Measurements from ENCODE around the gene SLC11A1. TPM values are rescaled to one million over a fixed set of nuclear protein-coding genes. Genes with fewer than 3 reads are reported as not detected.

The SLC11A1 gene
- total and polyA plus RNA-seq, 2 donors (not counting 1 experiment from before 2014, with no cell fraction given) = 6.5 to 65.3 TPM

DNA sequence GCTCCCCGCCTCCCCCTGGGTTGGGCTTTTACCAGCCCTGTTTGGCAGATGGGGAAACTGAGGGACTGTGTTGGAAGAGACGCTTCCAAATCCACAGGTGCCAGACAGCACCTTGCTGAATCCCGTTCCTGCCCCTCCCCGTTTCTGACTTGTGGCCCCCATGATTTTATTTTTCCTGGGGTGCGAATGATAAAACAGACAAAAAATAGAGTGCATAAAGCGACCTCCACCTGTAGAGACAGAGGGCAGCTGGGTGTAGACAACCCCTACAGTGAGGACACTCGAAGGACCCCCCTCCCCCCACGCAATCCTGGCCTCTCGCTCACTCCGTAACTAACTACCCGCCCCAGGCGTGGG lies 15.4 kb downstream of the SLC11A1 start:
- intact Hi-C loops (cut with micrococcal nuclease) = loop anchor here (2.0 to 5.0 kb wide), 6 partner anchors 31 to 990 kb away; partner anchors contain the start of genes ARPC2, CATIP, CNPPD1 and DNPEP
- H4K20me1 ChIP-seq (ENCODE audit: control insufficient read depth, insufficient read depth, low read length, poor library complexity, severe bottlenecking) = peaks cover 14% of the 10 kb centered on the region
- peaks cover 15% of the 10 kb centered on the region for H3K79me2 ChIP-seq (ENCODE audit: control insufficient read depth, insufficient read depth, low read length)
- no peaks in the 10 kb centered on the region for H3K27me3 ChIP-seq (replicated peaks in 1 of 4; ENCODE audit: control extremely low read depth in 1 of 4, control insufficient read depth in 3 of 4, insufficient read depth in 4 of 4, low read length in 3 of 4)
- Mint-ChIP-seq H3K27ac (peak overlapping the region; percentile 99), H3K4me3 (peak overlapping the region; percentile 96), H3K4me1 (peaks cover 62% of the 10 kb centered on the region), H3K9me3 (ENCODE audit: insufficient read depth) (no peaks in the 10 kb centered on the region), H3K27me3 (no peaks in the 10 kb centered on the region)
- H3K4me3 ChIP-seq (ENCODE audit: control extremely low read depth in 1 of 5, extremely low read depth in 1 of 5, insufficient read depth in 1 of 5, low read depth in 2 of 5, low read length in 4 of 5) = peak overlapping the region; percentile 75 to 94 (median 89)
- POLR2A ChIA-PET = interaction anchor here (0.7 to 2.8 kb wide), 6 partner anchors 107 to 857 kb away, joined by 3 to 16 read pairs (median 6); partner anchors contain the start of genes BCS1L and ZNF142
- DNase-seq (no peak), ATAC-seq (ENCODE audit: low read depth) (no peak)
- TF ChIP-seq EZH2 (IDR thresholded peaks at IDR 0.05; ENCODE audit: borderline replicate concordance, insufficient read depth, low read depth, low read length, poor library complexity, severe bottlenecking) = no peak
- TF ChIP-seq, protein P1, sequence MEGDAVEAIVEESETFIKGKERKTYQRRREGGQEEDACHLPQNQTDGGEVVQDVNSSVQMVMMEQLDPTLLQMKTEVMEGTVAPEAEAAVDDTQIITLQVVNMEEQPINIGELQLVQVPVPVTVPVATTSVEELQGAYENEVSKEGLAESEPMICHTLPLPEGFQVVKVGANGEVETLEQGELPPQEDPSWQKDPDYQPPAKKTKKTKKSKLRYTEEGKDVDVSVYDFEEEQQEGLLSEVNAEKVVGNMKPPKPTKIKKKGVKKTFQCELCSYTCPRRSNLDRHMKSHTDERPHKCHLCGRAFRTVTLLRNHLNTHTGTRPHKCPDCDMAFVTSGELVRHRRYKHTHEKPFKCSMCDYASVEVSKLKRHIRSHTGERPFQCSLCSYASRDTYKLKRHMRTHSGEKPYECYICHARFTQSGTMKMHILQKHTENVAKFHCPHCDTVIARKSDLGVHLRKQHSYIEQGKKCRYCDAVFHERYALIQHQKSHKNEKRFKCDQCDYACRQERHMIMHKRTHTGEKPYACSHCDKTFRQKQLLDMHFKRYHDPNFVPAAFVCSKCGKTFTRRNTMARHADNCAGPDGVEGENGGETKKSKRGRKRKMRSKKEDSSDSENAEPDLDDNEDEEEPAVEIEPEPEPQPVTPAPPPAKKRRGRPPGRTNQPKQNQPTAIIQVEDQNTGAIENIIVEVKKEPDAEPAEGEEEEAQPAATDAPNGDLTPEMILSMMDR (IDR thresholded peaks at IDR 0.05) = no peak
- peaks cover 0 to 8% of the 10 kb centered on the region in 2 experiments for H3K36me3 ChIP-seq (replicated peaks in 1 of 2; ENCODE audit: control extremely low read depth in 1 of 2, control insufficient read depth in 1 of 2, extremely low read depth in 1 of 2, insufficient read depth in 2 of 2, low read length in 1 of 2)
- peaks cover 0 to 19% (median 0%) of the 10 kb centered on the region in 3 donors for H3K9me3 ChIP-seq (ENCODE audit: control extremely low read depth in 1 of 3, control insufficient read depth in 2 of 3, insufficient read depth in 1 of 3, low read length in 2 of 3)
- H3K27ac ChIP-seq (ENCODE audit: low read length in 2 of 2) = peak overlapping the region; percentile 88 to 89
- peak overlapping the region; percentile 90 for H3K4me2 ChIP-seq (replicated peaks; ENCODE audit: low read depth, low read length, poor library complexity, severe bottlenecking)
- H2AFZ ChIP-seq (ENCODE audit: insufficient read depth, low read depth, low read length, poor library complexity, severe bottlenecking) = peak overlapping the region; percentile 95
- H3K9ac ChIP-seq (ENCODE audit: low read length) = peak overlapping the region; percentile 78
- 5% methylated on average over 10 of the region's 12 CpGs for WGBS (ENCODE audit: insufficient coverage)
- CTCF ChIA-PET = interaction anchor here (1.1 to 6.8 kb wide), 7 partner anchors 8 to 500 kb away, joined by 3 to 77 read pairs (median 8); partner anchors contain the start of genes AAMP, CATIP and PNKD
- H3K4me1 ChIP-seq (ENCODE audit: control insufficient read depth in 2 of 2, insufficient read depth in 2 of 2, low read length in 2 of 2) = peaks cover 43 to 75% of the 10 kb centered on the region in 2 donors

DNA sequence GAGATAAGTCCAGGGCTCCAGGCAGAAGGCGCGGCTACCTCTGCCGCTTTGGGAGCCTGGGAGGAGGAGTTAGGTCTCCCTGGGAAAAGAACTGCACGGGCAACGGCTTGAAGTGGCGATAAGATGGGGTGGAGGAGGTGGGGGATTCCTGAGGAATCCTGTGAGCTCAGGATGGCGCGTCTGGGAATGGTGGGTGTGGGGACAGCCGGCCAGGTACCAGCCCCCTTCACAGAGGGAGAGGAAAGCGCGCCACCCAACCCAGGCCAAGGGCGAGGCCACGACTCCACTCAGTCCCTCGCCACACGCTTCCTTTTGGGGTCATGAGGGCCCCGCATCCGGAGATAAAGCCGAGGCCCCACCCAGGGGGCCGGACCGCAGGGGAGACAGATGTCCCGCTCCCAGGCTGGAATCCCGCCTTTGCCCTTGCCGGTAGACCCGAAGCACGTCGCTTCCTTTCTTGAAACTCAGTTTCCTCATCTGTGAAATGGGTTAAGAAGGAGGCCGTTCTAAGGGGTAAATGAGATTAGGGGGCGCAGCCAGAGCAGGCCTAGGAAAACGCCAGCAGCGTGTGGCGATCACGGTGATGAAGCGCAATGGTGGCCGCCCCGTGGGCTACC lies 15.9 kb downstream of the SLC11A1 start:
- CTCF ChIA-PET = interaction anchor here (1.1 to 6.8 kb wide), 6 partner anchors 7 to 499 kb away, joined by 3 to 77 read pairs (median 6); partner anchors contain the start of genes AAMP, CATIP and PNKD
- H3K4me1 Mint-ChIP-seq = peaks cover 63% of the 10 kb centered on the region
- H3K4me3 Mint-ChIP-seq = peak overlapping the region; percentile 96
- intact Hi-C loops (cut with micrococcal nuclease) = loop anchor here (2.0 to 5.0 kb wide), 6 partner anchors 31 to 989 kb away; partner anchors contain the start of genes ARPC2, CATIP, CNPPD1 and DNPEP
- Histone ChIP-seq H3K4me3 (ENCODE audit: control extremely low read depth in 1 of 5, extremely low read depth in 1 of 5, insufficient read depth in 1 of 5, low read depth in 2 of 5, low read length in 4 of 5) (peak overlapping the region; percentile 75 to 94 (median 89)), H3K27ac (ENCODE audit: low read length in 2 of 2) (peak overlapping the region; percentile 88 to 89), H3K9me3 (ENCODE audit: control extremely low read depth in 1 of 3, control insufficient read depth in 2 of 3, insufficient read depth in 1 of 3, low read length in 2 of 3) (peaks cover 0 to 19% (median 0%) of the 10 kb centered on the region in 3 donors), H2AFZ (ENCODE audit: insufficient read depth, low read depth, low read length, poor library complexity, severe bottlenecking) (peak overlapping the region; percentile 95), H3K27me3 (replicated peaks in 1 of 4; ENCODE audit: control extremely low read depth in 1 of 4, control insufficient read depth in 3 of 4, insufficient read depth in 4 of 4, low read length in 3 of 4) (no peaks in the 10 kb centered on the region), H3K9ac (ENCODE audit: low read length) (peak overlapping the region; percentile 78), H3K79me2 (ENCODE audit: control insufficient read depth, insufficient read depth, low read length) (peaks cover 20% of the 10 kb centered on the region), H4K20me1 (ENCODE audit: control insufficient read depth, insufficient read depth, low read length, poor library complexity, severe bottlenecking) (peaks cover 19% of the 10 kb centered on the region), H3K36me3 (replicated peaks in 1 of 2; ENCODE audit: control extremely low read depth in 1 of 2, control insufficient read depth in 1 of 2, extremely low read depth in 1 of 2, insufficient read depth in 2 of 2, low read length in 1 of 2) (peaks cover 0 to 12% of the 10 kb centered on the region in 2 experiments), H3K4me2 (replicated peaks; ENCODE audit: low read depth, low read length, poor library complexity, severe bottlenecking) (peak overlapping the region; percentile 90), H3K4me1 (ENCODE audit: control insufficient read depth in 2 of 2, insufficient read depth in 2 of 2, low read length in 2 of 2) (peaks cover 43 to 74% of the 10 kb centered on the region in 2 donors)
- no peaks in the 10 kb centered on the region for H3K27me3 Mint-ChIP-seq
- H3K27ac Mint-ChIP-seq = peak overlapping the region; percentile 99
- POLR2A ChIA-PET = interaction anchor here (0.9 to 2.8 kb wide), 3 partner anchors 107 to 857 kb away, joined by 3 to 16 read pairs (median 10); no protein-coding TSS in a partner anchor
- ATAC-seq (ENCODE audit: low read depth) = no peak
- under 1% methylated on average over 26 of the region's 35 CpGs for WGBS (ENCODE audit: insufficient coverage)
- no peaks in the 10 kb centered on the region for H3K9me3 Mint-ChIP-seq (ENCODE audit: insufficient read depth)
- DNase-seq = no peak
- TF ChIP-seq, protein P1 (IDR thresholded peaks at IDR 0.05) = no peak
- TF ChIP-seq EZH2 (IDR thresholded peaks at IDR 0.05; ENCODE audit: borderline replicate concordance, insufficient read depth, low read depth, low read length, poor library complexity, severe bottlenecking) = no peak

Data from B cell (primary cell).